ELF-1 (cell line): ENCODE data around the gene GALK1.
A peak's percentile ranks its signal among the peaks of the same experiment; 100 is the strongest.

Experiments
- DNase-seq: peaks from one replicate; pipeline ENCODE4 v3.0.0-alpha.2; 2016; ENCODE audit warnings: low read depth, low spot score

The GALK1 gene

GRCh38 chr17:75750661-75751423, 14.2 kb downstream of the GALK1 start:
- no peak for DNase-seq

GRCh38 chr17:75749545-75750389, 15.2 kb downstream of the GALK1 start:
- peak; percentile 84 for DNase-seq

GRCh38 chr17:75748706-75749105, 16.3 kb downstream of the GALK1 start:
- no peak for DNase-seq

GRCh38 chr17:75743625-75744206, 21.3 kb downstream of the GALK1 start:
- no peak for DNase-seq

- no peak for DNase-seq
Measured at GRCh38 chr17:75742337-75742736, 22.7 kb downstream of the GALK1 start.

GRCh38 chr17:75740631-75741077, 24.3 kb downstream of the GALK1 start:
- no peak for DNase-seq

- no peak for DNase-seq
Measured at GRCh38 chr17:75740215-75740614, 24.8 kb downstream of the GALK1 start.

- no peak for DNase-seq
Measured at GRCh38 chr17:75739801-75740200, 25.2 kb downstream of the GALK1 start.

GRCh38 chr17:75739174-75739573, 25.8 kb downstream of the GALK1 start:
- no peak for DNase-seq

GRCh38 chr17:75738218-75738802, 26.7 kb downstream of the GALK1 start:
- DNase-seq = no peak

GRCh38 chr17:75737133-75737962, 27.6 kb downstream of the GALK1 start:
- no peak for DNase-seq

- DNase-seq = no peak
Measured at GRCh38 chr17:75736173-75736835, 28.7 kb downstream of the GALK1 start.

- no peak for DNase-seq
Measured at GRCh38 chr17:75734674-75735294, 30.2 kb downstream of the GALK1 start.

GRCh38 chr17:75733471-75733870, 31.5 kb downstream of the GALK1 start:
- no peak for DNase-seq

- no peak for DNase-seq
Measured at GRCh38 chr17:75731716-75732498, 33.1 kb downstream of the GALK1 start.

- no peak for DNase-seq
Measured at GRCh38 chr17:75731086-75731715, 33.8 kb downstream of the GALK1 start.

GRCh38 chr17:75730065-75730464, 34.9 kb downstream of the GALK1 start:
- no peak for DNase-seq

GRCh38 chr17:75729351-75729750, 35.6 kb downstream of the GALK1 start:
- no peak for DNase-seq

GRCh38 chr17:75727391-75727790, 37.6 kb downstream of the GALK1 start:
- DNase-seq = no peak
